HFFc6 (cell line): ENCODE data around the gene PSMD2. TPM values are rescaled to one million over a fixed set of nuclear protein-coding genes. Genes with fewer than 3 reads are reported as not detected.

Experiments used
- DNase-seq: peaks from one replicate; pipeline ENCODE4 v3.0.0-alpha.2; 2018
- H3K27ac Mint-ChIP-seq: 2 replicates; pipeline ENCODE4 v1.8.0; 2020; ENCODE audit warnings: mild to moderate bottlenecking, mixed read lengths
- H3K27me3 Mint-ChIP-seq: 2 replicates; pipeline ENCODE4 v1.8.0; 2021; ENCODE audit warnings: mild to moderate bottlenecking, moderate library complexity, mixed read lengths; ENCODE audit not compliant: insufficient read depth
- H3K36me3 Mint-ChIP-seq: 2 replicates; pipeline ENCODE4 v1.8.0; 2021; ENCODE audit warnings: low read depth, mixed read lengths
- H3K4me1 Mint-ChIP-seq: 2 replicates; pipeline ENCODE4 v1.8.0; 2020; ENCODE audit warnings: low read depth, mixed read lengths
- H3K4me3 Mint-ChIP-seq: 2 replicates; pipeline ENCODE4 v1.8.0; 2020; ENCODE audit warnings: mild to moderate bottlenecking, moderate library complexity, mixed read lengths
- H3K9me3 Mint-ChIP-seq: 2 replicates; pipeline ENCODE4 v1.8.0; 2020; ENCODE audit warnings: mild to moderate bottlenecking, mixed read lengths
- CTCF ChIP-seq: fragments of 200-600 bp; sonication (generic); IDR thresholded peaks from 2 replicates; pipeline ENCODE4 v1.5.0; 2021; ENCODE audit warnings: antibody characterized with exemption, mild to moderate bottlenecking
- total RNA-seq, 6 experiments: library from RNA; stranded (reverse); fragmentation: NEBNext Ultra II Directional; extraction: Animal tissue kit (Norgen Biotek cat#: 25700); gene quantifications; 2 replicates in 1 of 6; 3 replicates in 5 of 6; pipeline ENCODE4 v1.2.3, GENCODE V29; 2021

Gene PSMD2
- total RNA-seq, 6 experiments from 2014 or later, result 620 to 777 (median 730) TPM

GRCh38 chr3:184307915-184308314 lies 8.9 kb downstream of the PSMD2 start:
- TF ChIP-seq CTCF, result no peak
- Mint-ChIP-seq H3K27ac (no peak overlapping the region), H3K27me3 (no peaks in the 10 kb centered on the region; the same call in 1 of the 2 replicates), H3K4me3 (no peak overlapping the region), H3K4me1 (peaks cover 13% of the 10 kb centered on the region), H3K36me3 (peaks cover 53% of the 10 kb centered on the region), H3K9me3 (no peaks in the 10 kb centered on the region)
- DNase-seq, result no peak

GRCh38 chr3:184308744-184309143 lies 9.7 kb downstream of the PSMD2 start:
- Mint-ChIP-seq H3K27me3 (no peaks in the 10 kb centered on the region; the same call in 1 of the 2 replicates), H3K4me3 (no peak overlapping the region), H3K9me3 (no peaks in the 10 kb centered on the region), H3K27ac (peak overlapping the region; percentile 14; the same call in 1 of the 2 replicates), H3K36me3 (peaks cover 48% of the 10 kb centered on the region), H3K4me1 (peaks cover 5% of the 10 kb centered on the region; the same call in 1 of the 2 replicates)
- TF ChIP-seq CTCF, result peak; percentile 44
- no peak for DNase-seq

- H3K4me3 Mint-ChIP-seq, result no peak overlapping the region
- H3K9me3 Mint-ChIP-seq, result no peaks in the 10 kb centered on the region
- H3K27ac Mint-ChIP-seq, result no peak overlapping the region
- H3K27me3 Mint-ChIP-seq, result peaks cover 1% of the 10 kb centered on the region; the same call in 1 of the 2 replicates
- H3K4me1 Mint-ChIP-seq, result peaks cover 10% of the 10 kb centered on the region
- no peak for DNase-seq
- peaks cover 46% of the 10 kb centered on the region for H3K36me3 Mint-ChIP-seq
- TF ChIP-seq CTCF, result no peak
Observed at GRCh38 chr3:184311633-184312032, 12.6 kb downstream of the PSMD2 start.

- TF ChIP-seq CTCF, result no peak
- H3K4me3 Mint-ChIP-seq, result peak within 1 kb of the TSS; percentile 89
- peak; percentile 93 for DNase-seq
- no peaks in the 10 kb centered on the region for H3K9me3 Mint-ChIP-seq
- peak within 1 kb of the TSS; percentile 87 for H3K27ac Mint-ChIP-seq
- H3K4me1 Mint-ChIP-seq, result peaks cover 33% of the 10 kb centered on the region
- peaks cover 36% of the 10 kb centered on the region for H3K36me3 Mint-ChIP-seq
- H3K27me3 Mint-ChIP-seq, result peaks cover 3% of the 10 kb centered on the region
Observed at GRCh38 chr3:184314363-184314699, 15.3 kb downstream of the PSMD2 start, which contains the start of gene EIF4G1. TSS of gene EIF4G1 (plus strand) at chr3:184314606. CDS start at chr3:184315797, 1,191 bp downstream.

GRCh38 chr3:184314700-184315542 lies 15.9 kb downstream of the PSMD2 start:
- peak overlapping the region; percentile 89 for H3K4me3 Mint-ChIP-seq
- peaks cover 39% of the 10 kb centered on the region for H3K4me1 Mint-ChIP-seq
- peak overlapping the region; percentile 87 for H3K27ac Mint-ChIP-seq
- H3K36me3 Mint-ChIP-seq, result peaks cover 33% of the 10 kb centered on the region
- no peak for TF ChIP-seq CTCF
- no peaks in the 10 kb centered on the region for H3K9me3 Mint-ChIP-seq
- peaks cover 3% of the 10 kb centered on the region for H3K27me3 Mint-ChIP-seq
- peak; percentile 60 for DNase-seq
